M059J (cell line): Measurements from ENCODE around the gene DNAJC15. TPM values are rescaled to one million over a fixed set of nuclear protein-coding genes. Genes with fewer than 3 reads are reported as not detected.
"Not testable (repeated sequence)": the region's sequence is repeated elsewhere in the genome, so short reads cannot be mapped to it uniquely, and the experiment has no call there.

ENCODE experiments used
- DNase-seq: peaks from one replicate; pipeline ENCODE4 v3.0.0-alpha.2; 2012; ENCODE audit warnings: low read depth
- total RNA-seq: library from RNA; depleted of rRNA; stranded (reverse); fragments of >200 nt; shearing (Covaris generic); gene quantifications from 2 replicates; pipeline ENCODE4 v1.2.3, GENCODE V29; 2014

The DNAJC15 gene
- total RNA-seq, 1 experiment from 2014 or later = 34.6 TPM

DNA sequence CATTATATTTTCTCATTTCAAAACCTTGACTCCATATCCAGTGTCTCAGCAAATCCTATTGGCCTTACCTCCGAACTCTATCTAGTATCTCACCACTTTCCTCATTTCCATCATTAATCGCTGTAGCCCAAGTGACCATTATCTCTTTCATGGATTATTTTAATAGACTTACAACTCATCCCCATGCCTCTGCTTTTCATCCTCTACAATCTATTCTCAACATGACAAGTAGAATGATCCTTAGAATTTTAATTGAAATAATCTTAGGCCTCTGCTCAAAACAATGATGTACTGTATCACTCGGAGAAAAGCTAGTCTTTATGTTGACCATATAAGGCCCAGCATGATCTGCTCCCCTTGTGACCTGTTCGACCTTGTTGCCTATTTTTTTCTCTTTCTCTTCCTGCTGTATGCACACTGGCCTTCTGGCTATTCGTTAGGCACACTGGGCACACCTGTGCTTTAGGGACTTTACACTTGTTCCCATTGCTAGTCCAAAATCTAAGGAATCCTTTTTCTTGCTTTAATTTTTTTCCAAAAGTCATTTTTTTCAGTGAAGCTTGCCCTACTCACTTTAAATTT, 21.4 kb downstream of the DNAJC15 start:
- no peak for DNase-seq

GRCh38 chr13:43045302-43045773, 22.0 kb downstream of the DNAJC15 start:
- not testable (repeated sequence) for DNase-seq

DNA sequence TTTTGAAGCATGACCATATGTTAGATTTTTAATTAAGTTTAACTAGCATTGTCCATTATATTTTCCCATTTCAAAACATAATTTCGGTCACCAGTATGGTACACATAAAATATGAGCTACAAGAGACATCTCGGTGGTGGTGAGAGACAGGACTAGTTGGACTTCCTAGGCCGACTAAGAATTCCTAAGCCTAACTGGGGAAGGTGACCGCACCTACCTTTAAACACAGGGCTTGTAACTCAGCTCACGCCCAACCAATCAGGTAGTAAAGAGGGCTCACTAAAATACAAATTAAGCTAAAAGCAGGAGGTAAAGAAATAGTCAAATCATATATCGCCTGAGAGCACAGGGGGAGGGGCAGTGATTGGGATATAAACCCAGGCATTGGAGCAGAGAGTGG, 22.9 kb downstream of the DNAJC15 start:
- no peak for DNase-seq

- DNase-seq = peak; percentile 90
Observed at GRCh38 chr13:43054803-43055802, 31.7 kb downstream of the DNAJC15 start.

DNA sequence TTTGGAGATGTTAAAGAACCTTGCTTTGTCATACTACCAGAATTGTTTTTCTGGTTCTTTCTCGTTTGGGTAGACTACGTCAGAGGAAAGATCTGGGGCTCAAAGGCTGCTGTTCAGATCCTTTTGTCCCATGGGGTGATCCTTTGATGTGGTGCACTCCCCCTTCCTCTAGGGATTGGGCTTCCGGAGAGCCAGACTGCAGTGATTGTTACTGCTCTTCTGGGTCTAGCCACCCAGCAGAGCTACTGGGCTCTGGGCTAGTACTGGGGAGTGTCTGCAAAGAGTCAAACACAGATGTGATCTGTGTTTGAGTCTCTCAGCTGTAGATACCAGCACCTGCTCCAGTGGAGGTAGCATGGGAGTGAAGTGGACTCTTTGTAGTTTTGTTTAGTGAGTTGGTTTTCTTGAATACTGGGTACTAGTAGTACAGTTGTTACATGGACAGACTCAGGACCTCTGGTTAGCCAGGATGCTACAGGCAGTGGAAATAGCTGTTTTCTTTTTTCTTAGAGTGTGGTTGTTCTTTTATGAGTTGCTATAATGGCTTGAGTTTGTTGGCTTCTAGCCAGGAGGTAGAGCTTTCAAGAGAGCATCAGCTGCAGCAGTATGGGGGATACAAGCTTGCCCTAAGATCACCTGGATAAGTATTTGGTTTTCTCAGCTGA, 34.4 kb downstream of the DNAJC15 start:
- DNase-seq = peak; percentile 90

DNA sequence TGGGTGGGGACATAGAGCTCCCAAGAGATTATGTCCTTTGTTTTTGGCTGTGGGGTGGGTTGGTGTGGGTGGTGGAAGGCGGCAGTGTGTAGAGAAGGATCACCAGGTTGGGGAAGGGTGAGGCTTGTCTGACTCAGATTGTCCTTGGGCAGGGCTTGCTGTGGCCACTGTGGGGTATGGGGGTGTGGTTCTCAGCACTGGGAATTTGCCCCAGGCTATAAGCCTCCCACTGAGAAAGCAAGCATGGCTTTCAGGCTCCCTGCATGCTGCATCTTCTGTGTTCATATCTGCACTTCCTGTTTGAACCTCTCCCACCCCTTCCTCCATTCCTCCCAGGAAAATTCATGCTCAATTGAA, 34.9 kb downstream of the DNAJC15 start:
- peak; percentile 97 for DNase-seq

DNA sequence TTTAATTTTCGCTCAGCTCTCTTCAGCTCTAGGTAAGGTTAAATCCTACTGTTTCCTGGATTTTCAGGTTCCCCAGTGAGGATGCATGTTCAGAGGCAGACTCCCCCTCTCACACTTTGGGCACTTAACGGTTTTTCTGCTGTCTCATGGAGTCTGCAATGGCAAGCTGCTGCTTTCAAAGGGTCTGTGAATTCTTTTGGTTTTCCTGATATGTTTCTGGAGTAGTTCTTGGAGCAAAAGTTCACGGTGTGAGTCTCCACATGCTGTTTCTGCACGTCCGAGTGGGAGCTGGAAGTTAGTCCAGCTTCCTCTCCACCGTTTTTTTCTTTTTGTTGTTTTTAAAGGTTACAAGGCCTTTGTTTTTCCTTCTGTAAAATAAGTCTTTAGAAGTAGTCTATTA, 35.4 kb downstream of the DNAJC15 start:
- DNase-seq = no peak

DNA sequence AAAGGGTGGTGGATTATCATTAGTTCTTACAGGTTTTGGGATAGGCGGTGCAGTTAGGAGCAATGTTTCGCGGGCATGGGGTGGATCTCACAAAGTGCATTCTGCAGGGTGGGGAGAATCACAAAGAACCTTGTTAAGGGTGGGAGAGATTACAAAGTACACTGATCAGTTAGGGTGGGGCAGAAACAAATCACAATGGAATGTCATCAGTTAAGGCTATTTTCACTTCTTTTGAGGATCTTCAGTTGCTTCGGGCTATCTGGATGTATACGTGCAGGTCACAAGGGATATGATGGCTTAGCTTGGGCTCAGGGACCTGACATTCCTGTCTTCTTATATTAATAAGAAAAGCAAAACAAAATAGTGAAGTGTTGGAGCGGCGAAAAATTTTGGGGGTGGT, 36.4 kb downstream of the DNAJC15 start:
- DNase-seq = not testable (repeated sequence)

GRCh38 chr13:43060806-43061205, 37.4 kb downstream of the DNAJC15 start:
- DNase-seq = not testable (repeated sequence)

- DNase-seq = peak; percentile 71
Observed at GRCh38 chr13:43061496-43062280, 38.3 kb downstream of the DNAJC15 start.

- DNase-seq = no peak
Observed at GRCh38 chr13:43071824-43072223, 48.4 kb downstream of the DNAJC15 start.

DNA sequence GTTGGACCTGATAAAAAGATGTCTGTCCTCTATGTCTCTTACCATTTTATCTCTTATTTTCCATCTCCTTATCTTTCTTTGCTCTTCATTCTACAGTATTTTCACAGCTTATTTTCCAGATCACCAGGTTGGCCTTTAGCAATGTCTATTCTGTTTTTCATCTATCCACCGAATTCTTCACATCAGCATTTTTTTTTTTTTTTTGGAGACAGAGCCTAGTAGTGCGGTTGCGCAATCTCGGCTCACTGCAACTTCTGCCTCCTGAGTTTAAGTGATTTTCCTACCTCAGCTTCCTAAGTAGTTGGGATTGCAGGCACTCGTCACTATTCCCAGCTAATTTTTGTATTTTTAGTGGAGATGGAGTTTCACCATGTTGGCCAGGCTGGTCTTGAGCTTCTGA, 49.0 kb downstream of the DNAJC15 start:
- DNase-seq = no peak

DNA sequence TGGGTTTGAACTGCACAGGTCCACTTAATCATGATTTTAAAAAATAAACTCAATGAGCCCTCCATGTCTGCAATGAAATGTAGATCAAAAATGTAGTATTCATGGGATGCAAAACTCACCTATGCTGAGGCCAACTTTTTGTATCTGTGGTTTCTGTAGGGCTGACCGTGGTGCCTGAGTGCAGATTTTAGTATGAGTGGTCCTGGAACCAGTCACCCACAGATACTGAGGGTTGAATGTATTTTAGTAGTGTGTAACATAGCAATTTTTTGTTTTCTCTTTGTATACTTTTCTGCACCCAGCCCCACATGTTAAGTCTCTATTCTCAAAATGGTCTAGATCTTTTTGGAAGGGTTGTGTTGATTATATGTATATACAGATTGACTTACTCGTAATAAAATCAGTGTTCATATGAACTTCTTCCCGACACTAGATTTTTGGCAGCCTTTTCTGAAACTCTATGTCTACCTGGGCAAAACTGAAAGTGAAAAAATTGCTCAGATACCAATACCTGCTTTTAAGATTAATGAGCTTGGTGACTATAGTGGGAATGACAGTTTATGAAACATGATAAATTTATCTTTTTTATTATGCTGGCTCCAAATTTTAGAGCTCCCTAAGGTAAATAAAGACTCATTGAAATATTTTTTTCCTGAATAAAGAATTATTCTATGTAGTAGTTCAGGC, 51.6 kb downstream of the DNAJC15 start:
- DNase-seq = no peak

DNA sequence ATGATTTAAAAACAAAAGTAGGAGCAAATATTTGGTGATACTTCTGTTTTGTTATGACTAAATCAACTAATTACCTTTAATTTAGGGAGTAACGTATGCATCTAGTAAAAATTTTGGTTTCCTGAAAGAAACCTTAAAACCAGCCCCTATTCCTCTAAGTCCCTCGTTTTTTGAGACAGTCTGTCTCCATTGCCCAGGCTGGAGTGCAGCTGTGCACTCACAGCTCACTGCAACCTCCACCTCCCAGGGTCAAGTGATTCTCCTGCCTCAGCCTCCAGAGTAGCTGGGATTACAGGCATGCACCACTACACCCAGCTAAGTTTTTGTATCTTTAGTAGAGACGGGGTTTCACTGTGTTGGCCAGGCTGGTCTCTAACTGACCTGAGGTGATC, 52.1 kb downstream of the DNAJC15 start:
- DNase-seq = not testable (repeated sequence)

DNA sequence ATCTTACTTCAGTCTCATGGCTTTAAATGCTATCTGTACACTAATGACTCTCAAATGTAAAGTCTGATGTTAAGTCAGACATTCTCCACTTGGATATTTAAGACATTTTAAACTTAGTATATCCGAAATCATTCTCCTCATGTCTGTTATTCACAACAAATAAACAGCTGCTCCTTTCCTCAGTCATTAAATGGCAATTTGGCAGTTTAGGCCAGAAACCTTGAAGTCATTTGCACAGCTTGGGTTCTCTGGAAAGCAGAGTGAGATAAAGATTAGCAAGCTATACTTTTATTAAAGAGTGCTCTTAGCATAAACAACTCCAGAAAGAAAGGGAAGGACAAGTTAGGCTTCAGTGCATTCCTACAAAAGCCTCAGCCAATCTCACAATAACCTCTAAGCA, 53.7 kb downstream of the DNAJC15 start:
- DNase-seq = no peak

DNA sequence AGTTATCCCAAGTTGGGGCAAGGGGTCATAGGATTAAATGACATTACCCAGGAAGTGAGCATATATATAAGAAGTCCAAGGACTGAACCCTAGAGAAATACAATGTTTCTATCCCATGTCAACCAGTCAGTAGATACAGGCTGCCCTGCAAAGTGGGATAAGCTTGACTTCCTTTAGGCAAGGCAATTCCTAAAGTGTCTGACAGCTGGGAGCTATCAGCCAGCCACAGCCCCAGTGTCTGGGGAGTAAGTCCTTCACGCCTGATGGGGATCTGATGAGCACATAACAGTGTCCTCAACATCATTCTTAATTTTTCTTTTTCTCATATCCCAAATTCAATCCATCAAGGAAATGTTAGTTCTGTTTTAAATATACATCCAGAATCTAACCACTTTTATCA, 54.1 kb downstream of the DNAJC15 start:
- DNase-seq = no peak

GRCh38 chr13:43077906-43078305, 54.5 kb downstream of the DNAJC15 start:
- DNase-seq = no peak

DNA sequence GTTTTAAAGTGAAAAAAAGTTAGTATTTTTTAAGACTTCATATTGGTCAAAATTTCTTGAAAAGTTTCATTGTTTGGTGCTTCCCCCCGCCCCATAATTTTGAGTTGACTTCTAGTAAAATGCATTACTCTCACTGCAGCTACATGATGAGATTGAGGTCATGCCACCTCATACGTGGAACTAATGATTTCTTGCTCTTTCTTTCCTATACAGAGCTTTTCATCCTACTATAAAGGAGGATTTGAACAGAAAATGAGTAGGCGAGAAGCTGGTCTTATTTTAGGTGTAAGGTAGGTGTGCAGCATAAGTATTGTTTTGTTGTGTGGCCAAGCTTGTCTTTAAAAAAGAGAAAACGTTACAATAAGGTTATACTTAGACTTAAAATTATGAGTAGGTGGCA, 55.0 kb downstream of the DNAJC15 start:
- no peak for DNase-seq

- DNase-seq = no peak
Observed at GRCh38 chr13:43079392-43079931, 56.1 kb downstream of the DNAJC15 start.

GRCh38 chr13:43080199-43080598, 56.8 kb downstream of the DNAJC15 start:
- DNase-seq = no peak

DNA sequence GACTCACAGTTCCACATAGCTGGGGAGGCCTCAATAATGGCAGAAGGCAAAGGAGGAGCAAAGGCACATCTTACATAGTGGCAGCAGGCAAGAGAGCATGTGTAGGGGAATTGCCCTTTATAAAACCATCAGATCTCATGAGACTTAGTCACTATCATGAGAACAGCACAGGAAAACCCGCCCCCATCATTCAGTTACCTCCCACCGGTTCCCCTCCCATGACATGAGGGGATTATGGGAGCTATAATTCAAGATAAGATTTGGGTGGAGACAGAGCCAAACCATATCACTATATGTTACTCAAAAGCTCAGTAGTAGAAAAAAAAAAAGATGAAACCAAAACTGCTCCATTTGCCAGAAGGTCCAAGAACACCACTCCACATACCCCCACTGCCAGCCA, 58.5 kb downstream of the DNAJC15 start:
- DNase-seq = no peak
